HepG2 (cell line): Measurements from ENCODE around the gene TST. TPM values are rescaled to one million over a fixed set of nuclear protein-coding genes. Genes with fewer than 3 reads are reported as not detected.
A peak's percentile ranks its signal among the peaks of the same experiment; 100 is the strongest.

Experiments
- DMAP1 ChIP-seq: IDR thresholded peaks from 2 replicates; pipeline ENCODE4 v1.6.1; 2016
- HOMEZ ChIP-seq: IDR thresholded peaks from 2 replicates; pipeline ENCODE4 v1.6.1; 2016; ENCODE audit warnings: low read depth
- KIAA2018 ChIP-seq: sonication (generic); formaldehyde crosslinking; IDR thresholded peaks from 2 replicates; pipeline ENCODE4 v1.5.0; 2020; ENCODE audit warnings: mild to moderate bottlenecking, missing genetic modification reagents, borderline replicate concordance
- SNAPC4 ChIP-seq: sonication (generic); formaldehyde crosslinking; IDR thresholded peaks from 2 replicates; pipeline ENCODE4 v1.4.0; 2020; ENCODE audit warnings: mild to moderate bottlenecking, missing genetic modification reagents
- STAT5B ChIP-seq: sonication (generic); formaldehyde crosslinking; IDR thresholded peaks from 2 replicates; pipeline ENCODE4 v1.4.0; 2020; ENCODE audit warnings: missing genetic modification reagents
- U2AF1 ChIP-seq: fragments of 200-400 bp; formaldehyde crosslinking; optimal IDR thresholded peaks from 2 replicates; pipeline ENCODE3; 2017; ENCODE audit warnings: mild to moderate bottlenecking, low read depth, low read length
- ZFP36L2 ChIP-seq: sonication (generic); formaldehyde crosslinking; IDR thresholded peaks from 2 replicates; pipeline ENCODE4 v1.4.0; 2020; ENCODE audit warnings: missing genetic modification reagents
- ZMYM3 ChIP-seq: sonication (generic); formaldehyde crosslinking; IDR thresholded peaks from 2 replicates; pipeline ENCODE4 v1.5.1; 2020; ENCODE audit warnings: mild to moderate bottlenecking, missing genetic modification reagents
- ZNF446 ChIP-seq: sonication (generic); formaldehyde crosslinking; IDR thresholded peaks from 2 replicates; pipeline ENCODE4 v1.5.0; 2020; ENCODE audit warnings: mild to moderate bottlenecking, missing genetic modification reagents
- ZNF891 ChIP-seq: sonication (generic); formaldehyde crosslinking; IDR thresholded peaks from 2 replicates; pipeline ENCODE4 v1.5.0; 2020; ENCODE audit warnings: mild to moderate bottlenecking, missing genetic modification reagents
- ZXDC ChIP-seq: sonication (generic); formaldehyde crosslinking; IDR thresholded peaks from 2 replicates; pipeline ENCODE4 v1.5.0; 2020; ENCODE audit warnings: mild to moderate bottlenecking, missing genetic modification reagents
- polyA plus RNA-seq, 8 experiments: library from polyadenylated mRNA; depleted of rRNA in 3 of 8; stranded (reverse) in 7 of 8; unstranded in 1 of 8; fragments of >200 nt; fragmentation: Illumina TruSeq in 4 of 8; extraction: Trizol in 4 of 8; gene quantifications; 2 replicates each; pipeline versions ENCODE4 v1.2.1 to v1.2.3, GENCODE V29; 2011 to 2016; ENCODE audit warnings: low read depth in 4 of 8, missing spikeins in 1 of 8, mixed read lengths in 1 of 8; ENCODE audit not compliant: insufficient read depth in 1 of 8
- total RNA-seq, 5 experiments: library from RNA; depleted of rRNA; stranded (reverse); fragments of >200 nt; fragmentation: Illumina TruSeq; extraction: Trizol; gene quantifications; 2 replicates each; pipeline ENCODE4 v1.2.3, GENCODE V29; 2016; ENCODE audit warnings: low read depth in 1 of 5

TST gene
- total and polyA plus RNA-seq, 2 of the 13 experiments (the other 11 are each of a cell fraction or from before 2014, with no cell fraction given), result 44.6 to 63.6 TPM

GRCh38 chr22:37033605-37034430 is 14.6 kb upstream of the TST start (continued):
- TF ChIP-seq SNAPC4 (no peak), ZXDC (no peak), U2AF1 (no peak), KIAA2018 (CRISPR knock-in tag) (no peak; the same call in 1 of the 2 replicates), ZNF446 (CRISPR knock-in tag) (no peak), ZMYM3 (CRISPR knock-in tag) (peak; percentile 82), ZFP36L2 (no peak), HOMEZ (CRISPR knock-in tag) (no peak), ZNF891 (peak; percentile 18; the same call in 1 of the 2 replicates), STAT5B (CRISPR knock-in tag) (no peak), DMAP1 (CRISPR knock-in tag) (peak; percentile 68; the same call in 1 of the 2 replicates)
